SU-DHL-6 (cell line): ENCODE results near the gene ZNF513.

ENCODE experiments used
- EZH2phosphoT487 ChIP-seq: fragments of 200-600 bp; sonication (generic), shearing (Covaris generic); conservative IDR thresholded peaks from 2 replicates; pipeline ENCODE4 v1.6.1; 2018; ENCODE audit warnings: mild to moderate bottlenecking, antibody characterized with exemption, low read length, moderate library complexity, mixed read lengths
- TF ChIP-seq, protein P1 (sequence below): fragments of 200-600 bp; sonication (generic); IDR thresholded peaks from one replicate; pipeline ENCODE4 v1.5.1; 2017; ENCODE audit warnings: antibody characterized with exemption, mild to moderate bottlenecking, low read length, moderate library complexity; ENCODE audit not compliant: insufficient read depth, poor library complexity, severe bottlenecking

DNA sequence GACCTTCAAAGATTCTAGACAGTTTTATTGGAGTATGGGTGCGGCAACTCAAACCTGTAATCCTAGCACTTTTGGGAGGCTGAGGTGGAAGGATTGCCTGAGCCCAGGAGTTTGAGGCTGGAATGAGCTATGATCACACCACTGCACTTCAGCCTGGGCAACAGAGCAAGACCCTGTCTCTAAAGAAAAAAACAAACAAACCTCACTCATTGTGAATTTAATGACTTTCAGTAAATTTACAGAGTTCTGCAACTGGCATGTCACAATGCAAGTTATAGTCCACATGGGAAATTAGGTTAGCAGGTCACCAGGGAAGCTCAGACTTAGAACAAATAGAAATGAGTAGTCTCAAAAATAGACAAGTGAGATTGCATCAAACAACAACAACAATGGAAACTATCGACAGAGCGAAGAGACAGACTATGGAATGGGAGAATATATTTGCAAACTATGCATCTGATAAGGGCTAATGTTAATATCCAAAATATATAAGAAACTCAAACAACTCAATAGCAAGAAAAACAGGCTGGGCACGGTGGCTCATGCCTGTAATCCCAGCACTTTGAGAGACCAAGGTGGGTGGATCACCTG is 41.2 kb upstream of the ZNF513 start:
- TF ChIP-seq, protein P1, sequence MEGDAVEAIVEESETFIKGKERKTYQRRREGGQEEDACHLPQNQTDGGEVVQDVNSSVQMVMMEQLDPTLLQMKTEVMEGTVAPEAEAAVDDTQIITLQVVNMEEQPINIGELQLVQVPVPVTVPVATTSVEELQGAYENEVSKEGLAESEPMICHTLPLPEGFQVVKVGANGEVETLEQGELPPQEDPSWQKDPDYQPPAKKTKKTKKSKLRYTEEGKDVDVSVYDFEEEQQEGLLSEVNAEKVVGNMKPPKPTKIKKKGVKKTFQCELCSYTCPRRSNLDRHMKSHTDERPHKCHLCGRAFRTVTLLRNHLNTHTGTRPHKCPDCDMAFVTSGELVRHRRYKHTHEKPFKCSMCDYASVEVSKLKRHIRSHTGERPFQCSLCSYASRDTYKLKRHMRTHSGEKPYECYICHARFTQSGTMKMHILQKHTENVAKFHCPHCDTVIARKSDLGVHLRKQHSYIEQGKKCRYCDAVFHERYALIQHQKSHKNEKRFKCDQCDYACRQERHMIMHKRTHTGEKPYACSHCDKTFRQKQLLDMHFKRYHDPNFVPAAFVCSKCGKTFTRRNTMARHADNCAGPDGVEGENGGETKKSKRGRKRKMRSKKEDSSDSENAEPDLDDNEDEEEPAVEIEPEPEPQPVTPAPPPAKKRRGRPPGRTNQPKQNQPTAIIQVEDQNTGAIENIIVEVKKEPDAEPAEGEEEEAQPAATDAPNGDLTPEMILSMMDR, result no peak
- TF ChIP-seq EZH2phosphoT487, result no peak
